ENCODE results near the gene ABHD10.
"Not testable (repeated sequence)": the region's sequence is repeated elsewhere in the genome, so short reads cannot be mapped to it uniquely, and the experiment has no call there.

Gene ABHD10

DNA sequence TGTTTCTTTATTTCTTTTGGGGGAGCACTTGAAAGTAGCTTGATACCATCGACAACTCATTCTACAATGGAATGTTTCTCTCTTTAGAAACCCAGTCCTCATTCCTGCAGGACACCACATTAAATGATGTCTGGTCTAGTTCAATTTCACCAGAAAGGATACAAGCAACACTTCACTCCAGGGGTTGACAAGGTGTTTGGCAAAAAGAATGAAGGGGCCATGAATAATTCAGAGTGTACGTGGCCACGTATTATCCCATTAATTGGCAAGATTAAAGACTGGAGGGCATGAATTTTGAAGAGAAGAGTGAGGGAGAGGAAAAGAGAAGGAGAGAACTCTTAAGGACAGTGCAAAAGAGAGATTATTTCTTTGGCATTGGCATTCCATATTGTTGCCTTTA is 56.4 kb downstream of the ABHD10 start:
- no peak for DNase-seq

DNA sequence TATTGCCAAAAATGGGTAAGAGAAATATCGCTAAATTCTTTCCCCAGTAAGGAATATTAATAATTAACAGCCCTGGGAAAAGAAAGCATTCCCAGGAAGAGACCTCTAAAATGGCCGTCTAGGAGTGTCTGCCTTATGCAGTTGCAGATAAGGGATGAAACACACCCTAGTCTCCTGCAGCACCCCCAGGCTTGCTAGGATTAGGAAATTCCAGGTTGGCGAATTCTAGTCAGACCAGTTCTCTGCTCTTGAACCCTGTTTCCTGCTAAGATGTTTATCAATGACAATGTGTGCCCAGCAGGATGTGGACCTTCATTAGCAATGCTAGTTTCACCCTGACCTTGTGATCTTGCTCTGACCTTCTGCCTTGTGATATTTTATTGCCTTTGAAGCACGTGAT is 58.4 kb downstream of the ABHD10 start:
- DNase-seq: not testable (repeated sequence)

DNA sequence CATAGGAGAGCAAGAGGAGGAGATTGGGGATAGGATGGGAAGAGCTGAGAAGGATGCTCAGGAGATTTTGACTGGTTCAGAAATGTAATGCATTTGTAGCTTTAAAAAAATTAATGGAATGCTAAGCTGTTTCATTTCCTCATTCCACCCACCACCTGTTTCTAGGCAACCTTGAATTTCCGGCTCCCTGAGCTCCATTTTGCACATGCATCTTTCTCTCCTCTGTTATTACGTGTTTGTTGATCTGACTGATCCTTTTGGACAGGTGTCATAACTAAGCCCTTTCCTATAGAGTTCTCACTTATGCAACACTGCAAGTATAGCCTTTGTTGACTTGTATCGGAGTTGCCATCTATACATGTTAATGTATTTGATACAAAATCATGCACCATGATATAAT is 60.0 kb downstream of the ABHD10 start:
- no peak for DNase-seq

DNA sequence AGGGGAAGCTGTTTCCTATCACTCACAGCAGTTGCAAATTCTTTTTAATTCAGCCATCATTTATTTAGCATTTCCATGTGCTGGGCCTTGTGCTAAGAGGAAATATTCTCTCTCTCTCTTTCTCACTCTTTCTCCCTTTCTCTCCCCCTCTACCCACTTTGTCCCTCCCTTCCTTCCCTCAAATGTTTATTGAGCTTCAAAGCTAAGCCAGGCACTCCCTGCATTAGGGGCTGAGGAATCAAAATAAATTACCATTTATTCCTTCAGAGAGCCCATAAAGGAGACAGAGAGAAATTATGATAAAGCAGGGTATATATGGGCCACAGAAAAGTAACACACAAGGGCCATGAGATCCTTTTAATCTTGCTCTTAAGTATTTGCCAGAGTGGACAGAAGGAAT is 62.5 kb downstream of the ABHD10 start:
- DNase-seq: no peak

DNA sequence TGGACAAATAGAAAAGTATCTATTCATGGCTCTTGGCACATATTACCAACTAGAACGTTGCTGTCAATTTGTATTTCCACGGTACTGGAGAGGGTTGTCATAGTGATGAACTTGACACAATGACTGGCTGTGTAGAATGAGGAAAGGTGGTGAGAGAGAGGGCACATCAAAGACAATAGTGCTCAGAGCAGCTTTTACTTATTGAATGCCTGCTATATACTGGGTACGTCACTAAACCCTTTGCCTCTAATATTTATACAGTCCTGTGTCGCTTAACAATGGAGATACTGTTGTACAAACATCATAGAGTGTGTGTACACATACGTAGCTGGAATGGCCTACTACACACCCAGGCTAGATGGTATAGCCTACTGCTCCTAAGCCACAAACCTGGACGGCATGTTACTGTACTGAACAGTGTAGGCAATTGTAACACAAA is 64.0 kb downstream of the ABHD10 start:
- no peak for DNase-seq

Measured in fibroblast of upper back skin (primary cell).